Activated T-helper 1 cell treated with Interleukin-2 at 50 U/mL for 16 hours (primary cell): ENCODE data around the gene KCNQ4.

Experiments used
- DNase-seq: peaks from one replicate; pipeline ENCODE4 v3.0.0-alpha.2; 2020; ENCODE audit warnings: low read depth

The KCNQ4 gene

DNA sequence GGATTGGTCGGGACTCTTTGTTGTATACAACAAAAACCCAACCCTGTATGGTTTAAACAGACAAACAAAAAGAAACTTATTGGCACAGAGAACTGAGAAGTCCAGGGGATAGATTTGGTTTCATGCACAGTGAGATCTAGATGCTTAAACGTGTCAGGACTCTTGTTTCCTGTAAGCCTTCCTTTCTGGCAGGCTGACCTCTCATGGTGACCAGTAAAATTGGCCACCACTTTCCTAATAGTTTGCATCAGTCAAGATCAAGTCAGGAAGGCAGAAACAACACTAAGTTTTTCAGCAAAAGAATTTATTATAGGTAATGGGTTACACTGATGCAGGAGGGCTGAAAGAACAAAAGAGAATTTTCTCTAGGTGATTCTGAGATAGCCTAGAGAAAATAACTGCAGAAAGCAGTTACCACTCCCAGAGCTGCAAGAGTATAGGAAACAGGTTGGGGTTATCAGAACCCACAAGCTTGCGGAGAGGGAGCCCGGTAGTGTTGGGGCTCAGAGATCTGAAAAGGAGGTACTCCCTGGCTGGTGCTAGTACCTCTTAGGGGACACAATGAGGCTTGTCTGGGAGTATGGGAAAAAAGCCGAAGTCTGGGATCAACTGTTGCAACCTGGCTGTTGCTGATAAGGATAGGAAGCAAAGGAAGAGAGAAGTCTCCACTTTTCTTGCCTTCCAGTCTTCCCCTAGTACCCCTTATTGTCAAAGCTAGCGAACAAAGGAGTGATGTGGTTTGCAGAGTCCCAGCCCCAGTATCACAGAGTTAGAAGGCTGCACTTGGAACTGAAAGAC is 57.1 kb downstream of the KCNQ4 start:
- no peak for DNase-seq

DNA sequence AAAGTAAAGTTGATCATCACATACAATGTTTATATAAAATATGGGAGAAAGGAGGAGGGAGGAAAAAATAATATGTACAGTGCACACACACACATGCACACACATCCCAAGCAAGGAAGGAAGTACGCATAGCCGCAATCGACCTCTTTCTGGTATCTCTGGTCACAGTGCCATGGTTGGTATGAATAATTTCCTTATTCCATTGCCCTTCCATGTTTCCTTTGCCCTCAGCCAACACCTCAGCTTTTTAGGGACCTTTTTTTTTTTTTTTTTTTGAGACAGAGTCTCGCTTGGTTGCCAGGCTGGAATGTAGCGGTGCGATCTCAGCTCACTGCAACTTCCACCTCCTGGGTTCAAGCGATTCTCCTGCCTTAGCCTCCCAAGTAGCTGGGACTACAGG is 58.0 kb downstream of the KCNQ4 start:
- no peak for DNase-seq

DNA sequence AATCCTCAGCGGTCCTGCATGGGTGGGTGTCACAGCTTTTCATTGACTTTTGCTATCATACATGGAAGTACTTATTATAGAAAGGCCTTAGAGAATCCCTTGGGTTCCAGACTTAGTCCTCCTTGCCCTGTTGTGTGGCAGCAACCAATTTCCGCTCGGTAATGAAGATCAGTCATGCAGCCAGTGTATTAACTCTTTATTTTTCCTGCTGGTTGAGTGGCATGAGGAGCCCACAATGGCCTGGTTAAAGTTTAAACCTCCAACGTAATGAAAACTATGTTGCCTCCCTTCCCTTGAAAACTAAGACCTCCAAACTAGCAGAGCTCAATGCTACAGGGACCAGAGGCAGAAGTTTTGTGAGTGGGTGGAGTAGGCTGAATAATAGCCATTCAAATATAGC is 58.6 kb downstream of the KCNQ4 start:
- no peak for DNase-seq

DNA sequence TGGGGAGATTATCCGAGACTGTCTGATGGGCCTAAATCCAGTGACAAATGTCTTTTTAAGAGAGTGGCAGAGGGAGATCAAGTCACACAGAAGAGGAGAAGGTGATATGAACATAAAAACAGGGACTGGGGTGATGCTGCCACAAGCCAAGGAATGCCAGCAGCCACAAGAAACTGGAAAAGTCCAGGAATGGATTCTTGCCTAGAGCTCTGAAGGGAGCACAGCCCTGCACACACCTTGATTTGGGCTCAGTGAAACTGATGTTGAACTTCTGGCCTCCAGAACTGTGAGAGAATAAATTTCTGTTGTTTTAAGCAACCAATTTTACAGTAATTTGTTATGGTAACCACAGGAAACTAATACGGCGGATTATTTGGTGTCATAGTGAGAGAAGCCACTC is 59.1 kb downstream of the KCNQ4 start:
- no peak for DNase-seq

DNA sequence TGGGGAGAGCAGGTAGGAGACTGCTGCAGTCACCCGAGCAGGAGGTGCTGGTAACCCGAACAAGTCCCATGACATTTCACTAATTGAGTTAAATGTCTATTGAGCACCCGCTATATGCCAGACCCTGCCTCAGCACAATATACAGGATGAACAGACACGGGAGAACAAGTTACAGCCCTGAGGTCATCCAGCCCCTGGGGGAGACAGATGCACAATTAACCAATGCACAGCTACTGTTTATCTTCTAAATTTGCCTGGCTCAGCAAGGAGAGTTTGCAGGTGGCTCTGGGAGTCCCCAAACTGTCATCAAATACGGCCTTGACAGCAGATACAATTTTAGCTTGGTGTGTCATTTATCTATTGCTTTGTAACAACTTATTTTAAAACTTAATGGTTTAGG is 60.5 kb downstream of the KCNQ4 start:
- no peak for DNase-seq

DNA sequence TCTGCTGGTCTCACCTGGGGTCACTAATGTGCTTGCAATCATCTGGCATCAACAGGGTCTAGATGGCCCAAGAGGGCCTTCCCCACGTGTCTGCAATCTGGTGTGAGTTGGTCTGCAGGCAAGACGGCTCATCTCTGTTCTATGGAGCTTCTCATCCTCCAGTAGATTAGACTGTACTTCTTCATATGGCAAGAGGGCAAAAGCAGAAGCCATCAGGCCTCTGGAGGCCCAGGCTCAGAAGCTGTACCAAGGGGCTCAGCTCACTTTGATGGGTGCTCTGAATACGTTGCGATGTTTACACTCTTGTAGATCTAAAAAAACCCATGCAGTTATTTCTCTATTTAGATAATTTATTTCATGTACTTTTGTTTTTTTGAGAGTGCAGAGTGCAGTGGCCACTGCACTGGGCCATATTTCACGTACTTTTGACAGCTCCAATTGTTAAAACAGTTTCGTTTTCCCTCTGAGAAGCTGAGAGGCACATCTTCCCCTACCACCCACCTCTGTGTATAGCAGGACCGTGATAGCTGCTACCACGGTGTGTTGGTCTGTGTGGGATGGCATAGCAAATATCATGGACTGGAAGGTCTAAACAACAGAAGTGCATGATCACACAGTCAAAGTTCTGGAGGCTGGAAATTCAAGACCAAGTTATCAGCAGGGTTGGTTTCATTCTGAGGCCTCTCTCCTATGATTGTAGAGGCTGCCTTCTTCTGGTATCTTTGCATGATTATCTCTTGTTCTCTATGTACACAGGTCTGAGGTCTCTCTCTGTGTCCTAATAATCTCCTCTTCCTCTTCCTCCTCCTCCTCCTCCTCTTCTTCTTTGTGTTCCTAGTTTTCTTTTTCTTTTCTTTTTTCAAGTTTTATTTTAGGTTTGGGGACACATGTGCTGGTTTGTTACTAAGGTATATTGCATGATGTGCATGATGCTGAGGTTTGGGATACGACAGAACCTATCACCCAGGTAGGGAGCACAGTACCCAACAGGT is 61.6 kb downstream of the KCNQ4 start:
- DNase-seq: no peak

DNA sequence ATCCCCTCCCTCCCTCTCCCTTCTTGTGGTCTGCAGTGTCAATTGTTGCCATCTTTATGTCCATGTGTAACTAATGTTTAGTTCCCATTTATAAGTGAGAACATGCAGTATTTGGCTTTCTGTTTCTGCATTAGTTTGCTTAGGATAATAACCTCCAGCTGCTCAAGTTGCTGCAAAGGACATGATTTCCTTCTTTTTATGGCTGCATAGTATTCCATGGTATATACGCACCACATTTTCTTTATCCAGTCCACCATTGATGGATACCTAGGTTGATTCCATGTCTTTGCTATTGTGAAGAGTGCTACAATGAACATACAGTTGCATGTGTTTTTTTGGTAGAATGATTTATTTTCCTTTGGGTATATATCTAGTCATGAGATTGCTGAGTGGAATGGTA is 62.3 kb downstream of the KCNQ4 start:
- DNase-seq: no peak

DNA sequence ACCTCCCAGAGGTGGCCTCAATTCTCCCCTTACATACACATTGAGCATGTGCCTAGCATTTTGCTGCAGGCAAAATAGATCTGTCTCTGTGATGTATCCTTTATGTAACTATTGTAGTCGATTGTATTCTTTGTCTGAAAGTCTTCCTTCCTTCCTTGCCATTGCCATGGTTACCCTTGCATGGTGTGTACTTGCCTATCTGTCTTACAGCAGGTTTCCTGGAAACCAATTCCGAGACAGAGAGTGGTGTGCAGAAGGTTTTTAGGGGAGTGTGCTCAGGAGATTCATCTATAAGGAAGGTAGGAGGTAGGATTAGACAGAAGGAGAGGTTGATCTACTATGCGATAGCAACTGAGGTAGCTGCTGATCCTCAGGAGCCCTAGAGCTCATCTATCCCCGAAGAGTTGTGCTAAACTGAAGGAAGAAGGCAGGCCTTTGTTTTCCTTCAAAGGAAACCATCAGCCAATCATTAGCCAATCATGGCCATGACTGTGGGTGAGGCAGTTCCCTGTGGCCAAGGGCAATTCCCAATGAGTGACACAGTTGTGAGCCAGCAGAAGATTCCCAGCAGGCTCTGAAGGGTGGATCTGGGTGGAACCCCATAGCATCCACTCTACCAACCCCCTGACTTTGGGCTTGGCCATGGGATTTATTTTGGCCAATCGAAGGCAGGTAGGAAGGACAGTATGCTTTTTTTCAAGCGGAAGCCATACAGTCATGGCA is 63.6 kb downstream of the KCNQ4 start:
- no peak for DNase-seq

DNA sequence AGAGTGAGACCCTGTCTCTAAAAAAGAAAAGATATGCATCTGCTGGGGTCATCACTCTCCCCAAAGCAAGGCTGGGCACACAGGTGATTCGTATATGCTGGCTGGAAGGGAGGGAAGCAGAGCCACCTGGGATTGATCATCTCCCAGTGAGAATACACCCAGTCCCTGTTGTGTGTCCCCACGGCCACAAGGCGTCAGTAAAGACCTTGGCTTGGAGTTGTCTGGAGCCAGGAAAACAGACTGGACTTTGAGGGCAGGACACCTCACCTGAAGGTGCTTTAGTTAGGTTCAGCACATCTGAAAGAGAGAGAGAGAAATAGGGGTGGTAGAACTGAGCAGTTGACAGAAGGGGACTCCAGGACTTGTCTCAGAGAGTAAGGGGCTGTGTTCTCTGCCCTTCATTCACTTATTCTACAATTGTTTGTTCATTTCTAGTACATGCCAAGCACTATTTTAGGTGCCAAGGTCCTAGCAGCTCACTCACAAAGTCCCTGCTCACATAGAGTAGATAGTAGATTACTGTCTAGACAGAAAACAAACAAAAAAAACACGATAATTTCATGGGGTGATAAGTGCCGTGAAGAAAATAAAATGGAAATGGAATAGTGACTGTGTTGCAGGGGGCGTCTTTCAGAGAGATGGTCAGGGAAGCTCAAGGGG is 65.1 kb downstream of the KCNQ4 start:
- DNase-seq: no peak

DNA sequence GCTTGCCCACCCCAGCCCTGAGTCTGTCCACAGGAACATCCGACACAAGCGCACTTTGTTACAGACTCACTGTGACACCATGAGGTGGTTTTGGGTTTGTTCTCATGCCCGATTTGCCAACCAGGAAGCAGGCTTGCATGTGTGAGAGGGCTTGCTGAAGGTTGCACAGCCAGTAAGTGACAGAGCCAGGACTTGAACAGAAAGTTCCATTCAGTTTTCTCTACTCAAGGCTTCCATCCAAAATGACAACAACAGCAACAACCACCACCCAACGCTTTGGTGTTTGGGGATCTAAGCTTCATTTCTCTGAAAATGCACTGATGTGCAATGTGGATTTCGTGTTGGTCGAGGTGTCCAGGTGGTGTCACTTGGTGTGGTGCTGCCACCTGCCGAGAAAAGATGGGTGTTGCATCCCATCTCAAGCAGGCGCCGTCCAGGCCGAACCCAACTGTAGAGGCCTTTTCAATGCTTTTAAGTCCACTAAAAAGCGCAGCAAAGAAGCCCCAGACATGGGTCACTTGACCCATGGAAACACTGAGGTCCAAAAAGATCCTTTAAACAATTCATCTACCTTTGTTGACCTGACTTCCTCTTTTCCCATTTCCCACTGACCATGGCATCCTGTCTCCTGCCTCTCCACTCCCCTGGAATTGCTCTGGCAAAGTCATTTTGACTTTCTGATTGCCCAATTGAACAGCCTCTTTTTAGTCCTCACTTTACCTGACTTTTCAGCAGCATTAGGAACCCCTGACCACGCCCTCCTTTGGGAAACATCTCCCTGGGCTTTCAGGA is 66.4 kb downstream of the KCNQ4 start:
- DNase-seq: peak; percentile 60

DNA sequence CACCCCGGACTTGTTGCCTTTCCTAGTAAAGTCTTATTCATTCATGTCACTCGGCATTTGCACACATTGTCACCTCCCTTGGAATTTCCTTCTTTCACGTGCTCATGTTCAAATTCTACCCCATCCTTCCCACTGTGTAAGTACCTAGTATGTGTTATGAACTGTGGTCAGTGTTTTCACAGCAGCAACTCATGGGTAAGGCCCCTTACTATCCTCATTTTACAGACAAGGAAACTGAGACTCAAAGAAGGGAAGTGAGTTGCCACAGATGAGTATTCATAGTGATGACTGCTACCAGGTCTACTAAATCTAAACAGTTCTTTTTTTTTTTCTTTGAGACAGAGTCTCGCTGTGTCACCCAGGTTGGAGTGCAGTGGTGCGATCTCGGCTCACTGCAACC is 68.1 kb downstream of the KCNQ4 start:
- DNase-seq: no peak

DNA sequence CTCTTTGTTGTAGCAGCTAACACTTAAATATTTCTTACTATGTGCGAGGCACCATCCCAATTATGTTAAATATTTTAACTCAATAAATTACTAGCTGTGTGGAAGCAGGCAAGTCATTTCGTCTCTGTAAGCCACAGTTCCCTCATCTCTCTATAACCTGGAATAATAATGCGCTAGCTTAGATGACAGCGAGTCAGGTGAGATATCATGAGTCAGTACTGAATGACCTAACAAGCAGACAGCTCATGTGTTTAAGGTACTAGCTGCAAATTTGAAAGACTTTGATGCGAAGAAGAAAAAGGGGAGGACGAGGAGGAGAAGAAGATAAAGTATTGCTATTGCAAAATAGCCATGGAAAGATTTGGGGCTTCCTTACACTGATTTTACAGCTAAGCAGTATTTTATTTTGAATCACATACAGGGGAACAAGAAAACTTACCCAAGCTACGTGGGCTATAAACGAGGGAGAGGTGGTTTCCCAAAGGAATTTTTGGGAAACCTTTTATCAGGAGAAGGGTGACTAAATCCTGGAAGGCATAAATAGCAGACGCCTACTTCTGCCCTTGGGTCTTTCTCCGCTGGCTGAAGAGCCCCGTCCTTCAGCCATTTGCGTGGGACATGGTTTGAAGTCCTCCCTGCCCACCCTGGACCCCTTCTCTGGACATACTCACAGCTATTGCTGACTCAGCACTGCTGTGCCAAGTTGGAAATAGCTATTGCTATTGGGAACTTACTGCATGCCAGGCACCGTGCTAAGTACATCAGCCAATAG is 69.7 kb downstream of the KCNQ4 start:
- DNase-seq: no peak

DNA sequence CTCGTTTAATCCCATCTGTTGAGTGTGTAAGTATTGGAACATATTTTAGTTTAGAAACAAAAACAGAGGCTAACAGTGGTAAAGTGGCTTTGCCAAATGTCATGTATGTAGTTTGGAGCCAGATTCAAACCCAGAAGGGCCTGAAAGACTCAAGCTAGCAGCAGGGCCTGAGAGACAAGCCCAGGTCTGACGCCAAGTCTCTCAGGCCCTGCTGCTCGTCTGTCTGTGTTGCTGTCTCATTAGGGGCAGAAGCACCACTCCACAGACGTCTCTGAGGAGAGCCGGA is 70.2 kb downstream of the KCNQ4 start:
- DNase-seq: no peak

DNA sequence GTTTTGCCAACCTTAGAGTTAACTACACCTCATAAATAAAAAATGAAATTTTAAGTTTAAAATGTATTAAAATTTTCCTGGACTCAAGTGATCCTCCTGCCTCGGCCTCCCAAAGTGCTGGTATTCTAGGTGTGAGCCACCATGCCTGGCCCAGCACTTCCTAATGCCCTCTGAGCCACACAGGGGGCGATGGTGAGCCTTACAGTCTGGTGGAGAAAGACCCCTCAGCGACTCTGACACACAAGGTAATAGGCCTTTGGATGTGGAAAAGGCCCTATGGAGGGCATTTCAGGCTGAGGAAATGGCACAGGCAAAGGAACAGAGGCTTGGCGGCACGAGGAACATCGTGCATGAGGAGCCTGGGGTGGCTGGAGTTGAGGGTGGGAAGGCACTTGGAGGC is 71.9 kb downstream of the KCNQ4 start:
- no peak for DNase-seq

DNA sequence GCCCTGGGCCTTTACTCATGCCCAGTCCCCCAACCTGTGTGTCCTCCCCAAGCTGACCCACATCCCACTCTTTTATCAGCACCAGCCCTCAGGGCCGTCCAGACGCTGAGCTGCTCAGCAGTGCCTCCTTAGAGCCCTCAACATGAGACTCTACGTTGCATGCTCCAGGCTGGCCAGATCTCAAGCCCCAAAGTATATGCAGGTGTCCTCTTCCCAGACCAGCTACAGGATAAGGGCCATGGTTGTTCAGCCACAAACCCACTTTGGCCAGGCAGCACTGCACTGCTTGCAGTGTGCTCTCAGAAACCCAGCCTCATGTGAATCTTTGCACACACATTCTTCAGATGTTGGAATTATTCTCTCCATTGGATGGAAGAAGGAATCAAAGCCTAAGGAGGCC is 72.5 kb downstream of the KCNQ4 start:
- DNase-seq: no peak

DNA sequence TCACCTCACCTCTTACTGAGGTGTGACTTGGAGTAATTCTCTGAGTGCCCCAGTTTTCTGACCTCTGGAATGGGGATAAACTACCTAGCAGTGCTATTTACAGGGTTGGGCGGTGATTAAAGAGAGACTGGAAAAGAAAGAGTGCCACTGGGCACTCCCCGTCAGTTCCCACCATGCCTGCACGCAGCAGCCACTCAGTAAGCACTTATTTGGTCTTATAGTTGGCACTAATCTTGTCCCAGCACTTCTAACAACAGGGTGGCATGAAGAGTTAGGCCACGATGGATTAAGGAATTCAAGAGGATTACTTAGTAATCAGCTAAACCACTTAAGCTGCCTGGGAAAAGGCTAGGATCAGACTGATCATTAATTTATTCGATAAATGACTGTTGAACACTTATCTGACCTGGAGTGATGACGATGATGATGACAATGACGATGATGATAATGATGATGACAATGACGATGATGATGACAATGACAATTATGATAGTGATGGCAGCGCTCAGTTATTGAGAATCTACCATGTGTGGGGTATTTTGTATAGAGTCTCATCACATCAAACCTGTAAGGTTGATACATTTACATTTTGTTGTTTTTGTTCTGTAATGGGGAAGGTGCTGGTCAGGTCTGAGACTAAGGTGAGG is 73.2 kb downstream of the KCNQ4 start:
- no peak for DNase-seq

DNA sequence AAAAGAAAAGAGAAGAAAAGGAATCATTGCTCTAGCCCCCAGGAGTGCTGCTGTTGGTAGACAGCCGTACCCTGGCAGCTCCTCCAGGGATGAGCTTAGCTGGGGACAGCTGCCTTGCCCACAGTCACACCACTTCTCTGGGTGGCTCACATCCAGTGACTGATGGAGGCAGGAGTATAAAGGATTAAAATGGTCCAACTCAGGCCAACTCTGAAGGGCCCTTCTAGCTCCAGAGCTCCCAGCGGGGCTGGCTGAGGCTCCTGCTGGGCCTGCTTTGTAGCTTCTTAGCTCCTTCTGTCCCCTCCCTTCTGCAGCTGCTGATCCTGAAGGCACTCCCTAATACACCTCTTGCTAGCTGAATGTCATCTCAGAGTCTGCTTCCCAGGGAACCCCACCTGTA is 74.2 kb downstream of the KCNQ4 start:
- DNase-seq: no peak

DNA sequence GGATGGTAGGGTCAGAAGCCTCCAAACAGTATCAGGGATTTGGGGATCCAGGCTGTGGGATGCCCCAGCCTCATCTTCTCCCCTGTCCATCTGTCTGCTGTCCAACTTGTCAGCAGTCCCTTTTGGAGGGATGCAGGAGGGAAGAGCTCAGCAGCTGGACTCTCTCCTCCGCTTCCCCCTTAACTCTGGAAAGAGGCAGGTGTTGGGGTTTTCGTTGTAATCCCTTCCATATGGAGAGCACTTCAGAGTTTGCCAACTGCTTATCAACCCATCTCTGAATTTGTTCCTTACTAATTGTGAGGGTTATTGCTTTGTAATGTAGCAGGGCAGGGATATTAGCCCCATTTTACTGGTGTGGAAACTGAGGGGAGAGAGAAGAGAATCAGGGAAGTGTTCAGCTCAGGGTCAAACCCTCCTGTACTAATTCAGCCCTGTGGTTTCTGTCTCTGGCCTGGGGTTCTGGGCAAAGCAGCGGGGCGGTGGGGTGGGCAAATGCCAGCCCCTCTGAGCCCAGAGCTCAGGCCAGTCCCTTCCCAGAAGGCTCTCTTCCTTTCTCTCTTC is 75.3 kb downstream of the KCNQ4 start:
- no peak for DNase-seq

DNA sequence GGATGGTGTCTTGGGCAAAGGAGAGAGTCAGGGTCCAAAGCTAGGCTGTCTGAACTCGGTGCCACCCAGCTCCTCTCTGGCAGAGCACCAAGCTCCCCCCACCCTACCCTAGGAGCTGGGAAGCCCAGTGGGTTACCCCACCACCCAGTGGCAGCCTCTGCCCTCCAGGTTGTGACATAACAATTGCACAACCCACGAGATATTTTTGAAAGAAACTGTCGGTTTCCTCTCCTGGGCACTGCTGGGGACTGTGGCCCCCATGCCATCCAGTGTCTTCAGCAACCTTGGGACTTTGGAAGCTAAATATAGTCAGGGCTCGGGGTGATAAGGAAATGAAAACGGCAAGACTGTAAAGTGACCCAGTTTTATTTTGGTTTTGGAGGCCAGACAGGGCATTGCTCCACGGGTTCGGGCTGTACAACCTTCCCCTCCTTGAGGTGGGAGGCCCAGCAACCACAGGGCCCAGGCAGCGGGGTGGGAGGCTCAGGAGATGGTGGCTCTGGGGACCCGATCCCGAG is 77.2 kb downstream of the KCNQ4 start:
- DNase-seq: no peak
